ENCODE results near the gene C2CD5. TPM values are rescaled to one million over a fixed set of nuclear protein-coding genes. Genes with fewer than 3 reads are reported as not detected.
"Not testable (repeated sequence)": the region's sequence is repeated elsewhere in the genome, so short reads cannot be mapped to it uniquely, and the experiment has no call there.

C2CD5 gene
- total RNA-seq, 1 donor from 2014 or later: 16.2 TPM

DNA sequence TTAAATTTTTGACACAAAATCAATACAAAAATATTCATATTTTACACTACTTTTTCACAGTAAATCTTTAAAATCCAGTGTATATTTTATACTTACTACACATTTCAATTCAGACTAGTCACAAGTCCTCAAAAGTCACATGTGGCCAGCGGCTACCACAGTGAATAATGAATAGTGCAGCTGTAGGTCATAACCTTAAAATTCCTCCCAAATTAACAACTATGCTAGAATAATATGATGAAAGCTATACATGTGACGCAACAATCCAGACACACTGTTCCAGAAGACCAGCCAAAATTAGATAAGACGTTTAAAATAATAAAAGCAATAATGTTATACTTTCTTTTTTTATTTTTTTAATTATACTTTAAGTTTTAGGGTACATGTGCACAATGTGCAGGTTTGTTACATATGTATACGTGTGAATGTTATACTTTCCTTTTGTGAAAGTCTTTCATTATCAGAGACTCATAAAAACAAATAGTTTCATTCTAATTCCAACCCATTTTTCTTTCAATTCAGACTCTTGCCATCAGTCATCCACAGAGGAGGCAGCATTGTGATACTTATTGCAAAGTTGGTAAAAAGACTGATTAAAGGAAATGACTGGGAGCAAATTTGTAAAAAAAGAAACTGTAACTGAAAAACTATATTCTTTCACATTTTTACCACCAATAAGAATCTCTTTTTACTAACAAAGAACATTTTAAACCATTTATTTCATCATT lies 67.0 kb downstream of the C2CD5 start:
- peak; percentile 41 for DNase-seq

- no peak for DNase-seq
These were observed 68.2 kb downstream of the C2CD5 start for GRCh38 chr12:22476133-22476532.

DNA sequence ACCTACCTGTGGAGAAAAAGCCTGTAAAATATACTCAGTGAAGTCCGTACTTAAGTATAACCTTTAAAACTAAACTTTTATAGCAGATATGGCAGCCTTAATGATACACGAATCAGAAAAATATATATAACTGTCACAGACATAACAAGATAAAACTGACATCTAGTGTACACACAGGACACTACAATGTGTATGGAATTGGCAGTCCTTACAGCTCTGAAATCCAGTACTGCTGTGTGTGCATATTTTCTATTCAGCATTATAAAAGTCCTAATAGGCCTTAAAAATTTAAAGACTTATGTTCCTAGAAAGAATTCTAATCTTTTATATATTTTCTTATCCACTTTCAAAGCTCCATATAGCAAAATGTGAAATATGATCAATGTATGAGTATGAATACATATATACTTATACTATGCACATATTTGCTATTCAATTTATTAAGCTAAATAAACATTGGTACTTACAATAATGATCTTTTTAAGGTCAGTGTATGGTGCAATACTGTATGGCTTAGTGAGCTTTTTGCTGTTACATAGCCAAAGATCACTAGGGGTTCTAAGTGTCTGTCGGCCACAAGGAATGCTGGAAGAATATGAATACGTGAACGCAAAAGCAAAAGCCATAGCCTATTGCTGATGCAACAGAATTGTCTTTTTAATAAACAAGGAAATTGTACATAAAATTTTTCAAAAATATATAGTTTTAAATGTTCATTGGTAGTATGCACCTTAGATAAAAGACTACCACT lies 69.2 kb downstream of the C2CD5 start:
- peak; percentile 2 for DNase-seq

- DNase-seq: no peak
These were observed 71.1 kb downstream of the C2CD5 start for GRCh38 chr12:22473212-22473611.

GRCh38 chr12:22467190-22467589 lies 77.2 kb downstream of the C2CD5 start:
- DNase-seq: no peak

- DNase-seq: no peak
These were observed 81.0 kb downstream of the C2CD5 start for GRCh38 chr12:22463306-22463705.

DNA sequence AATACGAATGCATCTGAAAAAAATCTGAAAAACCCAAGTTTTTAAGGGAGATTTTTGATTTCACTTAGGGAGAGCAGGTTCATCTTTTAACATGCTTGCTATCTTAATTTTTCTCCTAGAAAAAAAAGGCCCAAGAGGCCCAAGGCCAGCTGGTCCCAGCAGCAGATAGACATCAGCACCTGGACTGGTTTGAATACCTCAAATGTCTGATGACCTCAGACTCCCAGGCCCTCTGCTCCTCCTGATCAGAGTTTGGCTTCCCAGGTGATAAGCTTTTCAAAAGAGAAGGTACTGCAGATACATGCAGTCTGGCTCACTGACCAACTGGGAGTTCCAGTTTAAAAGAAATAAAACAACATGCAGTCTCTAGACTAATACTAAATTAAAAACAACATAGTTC lies 82.6 kb downstream of the C2CD5 start:
- DNase-seq: no peak

- peak; percentile 62 for DNase-seq
These were observed 84.4 kb downstream of the C2CD5 start for GRCh38 chr12:22459838-22460490.

- no peak for DNase-seq
These were observed 85.9 kb downstream of the C2CD5 start for GRCh38 chr12:22458298-22458937.

DNA sequence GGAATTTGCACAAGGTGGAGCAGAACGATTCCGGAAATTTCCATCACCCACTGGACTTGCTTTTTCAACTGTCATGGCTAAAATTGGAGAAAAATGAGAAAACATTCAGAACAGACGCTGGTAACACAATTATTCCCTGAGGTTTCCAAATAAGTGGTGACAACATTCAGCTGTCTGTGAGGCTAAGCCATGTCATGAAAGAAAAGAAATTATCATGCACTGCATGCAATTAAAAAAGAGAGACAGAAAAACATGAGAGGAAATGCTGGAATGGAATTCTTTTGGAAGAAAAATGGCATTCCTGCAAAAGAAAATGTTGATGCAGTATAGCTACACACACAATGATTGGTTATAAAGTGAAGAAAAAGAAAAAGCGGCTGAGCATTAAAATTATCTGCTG lies 87.3 kb downstream of the C2CD5 start:
- DNase-seq: no peak

GRCh38 chr12:22453511-22453910 lies 90.8 kb downstream of the C2CD5 start:
- DNase-seq: no peak

DNA sequence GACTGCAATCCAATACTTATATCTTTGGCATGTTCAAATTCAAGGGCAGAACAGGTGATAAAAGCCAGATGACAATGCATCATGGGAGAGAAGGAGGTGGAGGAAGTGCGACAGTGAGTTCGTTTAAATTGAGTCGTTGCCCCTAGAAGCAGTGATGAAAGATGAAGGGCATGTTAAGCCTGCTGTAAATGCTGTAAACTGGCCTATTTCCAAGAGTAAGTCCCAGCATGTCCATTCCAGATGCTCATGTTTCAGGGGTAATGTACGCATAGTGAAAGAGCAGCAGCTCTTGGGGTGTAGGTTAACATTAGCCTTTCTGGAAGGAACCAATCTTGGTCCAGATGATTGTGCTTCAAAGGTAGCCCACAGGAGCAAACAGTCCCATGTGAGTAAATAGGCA lies 97.1 kb downstream of the C2CD5 start:
- DNase-seq: no peak

GRCh38 chr12:22444317-22444665 lies 100.1 kb downstream of the C2CD5 start:
- DNase-seq: not testable (repeated sequence)

DNA sequence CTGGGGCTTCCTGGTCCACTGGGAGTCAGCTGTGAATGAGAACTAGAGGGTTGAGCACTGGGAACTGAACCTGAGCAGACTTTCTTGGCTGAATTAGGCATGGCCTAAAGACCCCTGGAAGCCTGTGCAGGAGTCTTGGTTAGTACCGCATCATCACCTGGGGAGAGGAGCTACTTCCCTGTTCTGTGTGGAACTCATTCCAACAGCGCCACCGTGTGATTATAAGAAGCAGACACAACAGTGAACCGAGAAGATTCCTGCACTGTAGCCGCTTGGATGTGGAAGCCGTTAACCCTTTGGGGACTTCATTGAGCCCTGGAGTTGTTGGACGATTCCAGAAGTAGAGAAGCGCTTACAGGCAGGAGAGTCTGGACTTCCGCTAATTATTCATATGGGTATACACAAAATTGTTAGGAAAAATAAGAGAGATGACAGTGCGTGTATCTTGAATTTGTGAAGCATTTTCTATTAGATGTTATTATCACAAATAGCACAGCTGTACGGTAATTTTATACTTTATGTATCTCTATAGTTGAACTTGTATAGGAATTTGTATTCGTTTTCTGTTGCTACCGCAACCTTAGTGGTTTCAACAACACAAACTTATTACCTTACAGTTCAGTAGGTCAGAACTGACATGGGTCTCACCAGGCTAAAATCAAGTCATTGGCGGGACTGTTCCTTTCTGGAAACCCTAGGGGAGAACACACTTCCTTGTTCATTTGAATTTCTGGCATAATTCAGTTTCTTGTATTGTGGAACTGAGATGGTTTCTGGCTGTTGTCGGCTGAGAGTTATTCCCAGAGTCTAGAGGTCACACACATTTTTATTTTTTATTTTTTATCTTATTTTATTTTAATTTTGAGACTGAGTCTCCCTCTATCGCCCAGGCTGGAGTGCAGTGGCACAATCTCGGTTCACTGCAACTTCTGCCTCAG lies 100.7 kb downstream of the C2CD5 start:
- DNase-seq: peak; percentile 85

GRCh38 chr12:22437031-22437806 lies 107.1 kb downstream of the C2CD5 start:
- no peak for DNase-seq

GRCh38 chr12:22435583-22435982 lies 108.8 kb downstream of the C2CD5 start:
- DNase-seq: no peak

DNA sequence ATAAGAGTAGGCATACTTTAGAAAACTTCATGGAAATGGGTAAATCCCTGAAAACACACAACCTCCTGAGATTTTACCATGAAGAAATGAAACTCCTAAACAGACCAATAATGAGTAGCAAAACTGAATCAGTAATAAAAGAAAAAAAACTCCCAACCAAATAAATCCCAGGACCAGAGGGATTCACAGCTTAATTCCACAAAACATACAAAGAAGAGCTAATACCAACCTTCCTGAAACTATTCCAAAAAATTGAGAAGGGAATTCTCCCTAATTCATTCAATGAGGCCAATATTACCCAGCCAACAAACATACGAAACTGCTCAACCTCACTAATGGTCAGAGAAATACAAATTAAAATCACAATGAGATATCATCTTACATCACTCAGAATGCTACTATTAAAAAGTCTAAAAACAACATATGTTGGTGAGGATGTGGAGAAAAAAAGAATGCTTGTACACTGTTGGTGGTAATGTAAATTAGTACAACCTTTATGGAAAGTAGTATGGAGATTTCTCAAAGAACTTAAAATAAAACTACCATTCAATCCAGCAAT lies 112.6 kb downstream of the C2CD5 start:
- no peak for DNase-seq

- DNase-seq: no peak
These were observed 127.5 kb downstream of the C2CD5 start for GRCh38 chr12:22416801-22417200.

DNA sequence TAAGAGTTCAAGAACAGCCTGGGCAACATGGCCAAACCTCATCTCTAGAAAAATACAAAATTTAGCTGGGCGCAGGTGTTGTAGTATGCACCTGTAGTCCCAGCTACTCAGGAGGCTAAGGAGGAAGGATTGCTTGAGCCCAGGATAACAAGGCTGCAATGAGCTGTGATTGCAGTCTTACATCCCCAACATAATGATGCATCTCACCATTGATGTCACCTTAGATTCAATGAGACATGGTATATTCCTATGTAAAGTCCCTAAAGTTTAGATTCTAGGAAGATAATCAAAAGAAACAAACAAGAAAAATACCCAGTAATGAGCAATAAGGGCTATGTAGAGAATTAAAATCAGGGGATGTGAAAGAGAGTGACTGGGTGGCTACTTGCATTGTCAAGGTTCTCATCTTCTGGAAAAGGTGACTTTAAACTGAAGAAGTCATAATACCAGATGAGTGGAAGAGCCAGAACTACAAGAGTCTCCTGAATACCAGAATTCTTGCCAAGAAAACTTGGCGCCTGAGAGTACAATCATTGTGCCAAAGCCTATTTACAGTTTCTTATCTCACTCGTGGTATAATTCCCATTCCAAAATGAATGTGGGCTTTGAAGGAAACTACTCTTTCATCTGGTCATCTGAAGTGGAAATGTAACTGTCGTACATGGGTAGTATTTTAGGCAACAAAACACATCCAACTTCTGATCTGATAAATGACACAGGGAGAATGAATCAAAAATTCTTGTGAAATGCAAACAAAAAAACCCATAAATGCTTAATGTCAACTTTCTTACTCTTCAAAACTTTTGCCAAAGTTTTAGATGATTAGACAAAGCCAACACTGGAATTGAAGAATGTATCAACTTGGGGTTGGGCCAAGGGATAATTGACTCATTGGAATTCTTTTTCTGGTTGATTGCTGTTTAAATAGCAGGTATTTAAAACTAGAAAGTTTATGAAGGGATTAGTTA lies 128.7 kb downstream of the C2CD5 start:
- no peak for DNase-seq

DNA sequence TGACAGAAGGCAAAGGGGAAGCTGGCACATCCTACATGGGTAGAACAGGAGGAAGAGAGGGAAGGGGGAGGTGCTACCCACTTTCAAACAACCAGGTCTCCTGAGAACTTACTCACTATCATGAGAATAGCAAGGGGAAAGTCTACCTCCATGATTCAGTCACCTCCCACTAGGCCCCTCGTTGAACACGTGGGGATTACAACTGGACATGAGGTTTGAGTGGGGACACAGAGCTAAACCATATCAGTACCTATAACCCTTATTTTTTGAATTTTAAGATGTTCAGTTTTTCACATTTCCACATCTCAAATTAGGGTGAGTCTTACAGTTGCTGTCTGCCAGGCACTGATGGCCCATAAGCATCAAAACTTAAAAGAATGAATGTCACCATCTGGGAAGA lies 129.6 kb downstream of the C2CD5 start:
- DNase-seq: no peak
